H4 (cell line): ENCODE results near the gene CENPP. TPM values are rescaled to one million over a fixed set of nuclear protein-coding genes. Genes with fewer than 3 reads are reported as not detected.
A peak's percentile ranks its signal among the peaks of the same experiment; 100 is the strongest.
"Not testable (repeated sequence)": the region's sequence is repeated elsewhere in the genome, so short reads cannot be mapped to it uniquely, and the experiment has no call there.

Source experiments
- DNase-seq: peaks from one replicate; pipeline ENCODE4 v3.0.0-alpha.2; 2015; ENCODE audit warnings: low spot score
- total RNA-seq: library from RNA; depleted of rRNA; stranded (reverse); fragments of >200 nt; shearing (Covaris generic); gene quantifications from 2 replicates; pipeline ENCODE4 v1.2.3, GENCODE V29; 2014

Gene CENPP
- total RNA-seq, 1 experiment from 2014 or later: 9.6 TPM

DNA sequence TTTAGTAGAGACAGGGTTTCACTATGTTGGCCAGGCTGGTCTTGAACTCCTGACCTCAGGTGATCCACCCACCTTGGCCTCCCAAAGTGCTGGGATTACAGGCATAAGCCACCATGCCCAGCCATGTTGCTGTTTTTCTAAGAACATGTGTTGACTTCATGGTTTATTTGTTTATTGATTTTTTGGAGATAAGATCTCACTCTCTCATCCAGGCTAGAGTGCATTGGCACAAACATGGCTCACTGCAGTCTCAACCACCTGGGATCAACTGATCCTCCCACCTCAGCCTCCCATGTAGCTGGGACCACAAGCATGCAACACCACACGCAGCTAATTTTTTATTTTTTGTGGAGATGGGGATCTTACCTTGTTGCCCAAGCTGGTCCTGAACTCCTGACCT is 269.3 kb downstream of the CENPP start:
- DNase-seq: not testable (repeated sequence)

DNA sequence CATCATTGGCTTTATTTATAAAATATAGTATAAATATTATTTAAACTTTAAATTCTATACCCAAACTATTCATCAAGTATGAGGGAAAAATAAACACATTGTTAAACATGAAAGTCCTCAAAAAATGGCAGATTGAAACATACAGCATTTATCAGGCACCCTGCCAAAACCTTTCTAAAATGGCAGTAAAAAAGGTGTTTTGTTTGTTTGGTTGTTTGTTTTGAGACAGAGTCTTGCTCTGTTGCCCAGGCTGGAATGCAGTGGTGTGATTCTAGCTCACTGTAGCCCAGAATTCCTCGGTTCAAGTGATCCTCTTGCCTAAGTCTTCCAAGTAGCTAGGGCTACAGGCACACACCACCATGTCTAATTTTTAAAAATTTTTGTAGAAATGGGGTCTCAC is 270.2 kb downstream of the CENPP start:
- DNase-seq: no peak

DNA sequence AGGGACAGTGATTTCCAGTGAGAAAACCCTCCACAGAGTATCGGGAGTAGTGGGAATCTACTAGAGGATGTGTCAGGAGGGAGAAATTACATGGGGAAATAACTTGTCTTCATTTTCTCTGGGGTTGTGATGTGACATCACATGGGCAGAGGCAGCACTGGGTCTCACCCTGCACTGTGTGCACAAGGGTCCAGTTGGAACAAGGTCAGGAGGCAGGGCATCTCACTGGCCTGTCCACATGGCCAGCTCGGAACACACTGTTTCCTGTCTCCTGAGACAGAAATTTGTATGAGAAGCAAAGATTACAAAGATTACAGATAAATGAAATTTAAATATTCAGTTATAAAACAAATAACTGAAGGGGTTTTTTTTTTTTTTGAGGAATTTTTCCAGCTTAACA is 272.6 kb downstream of the CENPP start:
- no peak for DNase-seq

DNA sequence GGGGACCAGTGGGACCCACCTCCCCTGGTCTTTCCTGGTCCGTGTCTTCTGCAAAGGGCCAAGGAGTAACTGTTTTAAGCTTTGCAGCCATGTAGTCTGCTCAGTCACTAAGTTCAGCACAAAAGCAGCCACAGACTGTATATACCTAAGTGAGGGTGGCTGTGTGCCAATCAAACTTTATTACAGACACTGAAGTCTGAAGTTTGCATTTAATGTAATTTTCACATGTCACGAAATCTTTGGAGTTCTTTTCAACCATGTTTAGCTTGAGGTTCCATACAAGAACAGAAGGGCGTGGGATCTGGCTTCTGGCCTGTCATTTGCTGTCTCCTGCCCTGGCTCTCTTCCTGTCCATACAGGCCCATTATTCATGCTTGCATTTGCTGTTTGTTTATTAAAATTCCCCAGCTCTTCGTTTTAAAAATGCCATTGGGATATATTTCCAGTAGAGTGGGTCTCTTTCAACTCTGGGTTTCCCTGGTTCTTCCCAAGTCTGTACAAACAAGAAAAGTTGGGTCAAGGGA is 274.2 kb downstream of the CENPP start:
- no peak for DNase-seq

DNA sequence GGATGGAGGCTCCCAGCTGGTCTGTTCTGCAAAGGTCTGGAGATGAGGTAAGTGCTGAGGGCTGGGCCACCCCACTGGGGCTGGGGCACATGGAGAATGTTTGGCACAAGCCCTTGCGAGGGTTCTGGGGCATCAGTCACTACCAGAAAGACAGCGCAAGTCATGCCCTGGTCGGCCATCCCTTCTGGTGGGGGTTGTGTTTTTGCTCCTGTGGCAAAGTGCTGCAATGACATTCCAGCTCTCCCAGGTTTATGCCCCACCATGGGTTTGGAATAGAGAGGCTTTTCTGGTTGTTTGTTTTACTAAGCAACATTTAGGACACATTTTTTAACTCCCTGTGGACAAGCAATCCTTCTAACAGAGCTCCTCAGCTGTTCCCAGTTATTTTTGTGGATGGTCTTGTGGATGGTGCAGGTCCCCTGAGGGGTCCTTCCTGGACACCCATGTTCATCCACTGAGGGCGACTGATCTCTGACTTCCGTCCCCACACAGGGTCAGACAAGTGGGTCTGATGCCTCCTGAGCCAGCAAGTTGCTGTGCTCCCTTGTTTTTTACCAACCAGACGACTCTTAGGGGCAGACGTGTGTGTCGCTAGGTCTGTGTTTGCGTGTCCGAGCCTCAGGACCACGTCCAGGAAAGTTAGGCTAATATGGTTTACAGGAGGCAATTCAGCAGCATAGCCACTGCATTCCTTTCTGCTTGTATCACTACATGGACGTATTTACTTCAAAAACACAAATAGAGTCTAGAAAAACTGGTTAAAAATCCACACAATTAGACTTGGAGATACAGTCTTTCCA is 274.9 kb downstream of the CENPP start:
- peak; percentile 76 for DNase-seq

DNA sequence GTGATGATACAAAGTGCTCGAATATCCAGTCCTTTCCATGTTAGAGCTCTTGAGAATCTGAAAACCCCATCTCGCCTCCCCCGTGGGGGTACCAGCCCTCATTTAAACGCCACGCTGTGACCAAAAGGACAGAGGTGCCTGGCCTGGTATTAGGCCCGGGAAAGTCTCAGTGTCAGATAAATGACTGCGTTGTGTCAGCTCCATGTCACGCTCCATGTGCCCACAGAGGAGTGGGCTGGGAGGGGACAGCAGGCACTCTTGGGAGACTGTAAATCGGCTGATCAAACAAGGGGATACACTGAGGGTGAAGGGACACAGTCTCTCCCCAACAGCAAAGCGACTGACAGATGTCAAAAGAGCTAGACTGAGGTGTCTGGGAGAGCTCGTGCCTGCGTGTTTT is 275.7 kb downstream of the CENPP start:
- DNase-seq: no peak

DNA sequence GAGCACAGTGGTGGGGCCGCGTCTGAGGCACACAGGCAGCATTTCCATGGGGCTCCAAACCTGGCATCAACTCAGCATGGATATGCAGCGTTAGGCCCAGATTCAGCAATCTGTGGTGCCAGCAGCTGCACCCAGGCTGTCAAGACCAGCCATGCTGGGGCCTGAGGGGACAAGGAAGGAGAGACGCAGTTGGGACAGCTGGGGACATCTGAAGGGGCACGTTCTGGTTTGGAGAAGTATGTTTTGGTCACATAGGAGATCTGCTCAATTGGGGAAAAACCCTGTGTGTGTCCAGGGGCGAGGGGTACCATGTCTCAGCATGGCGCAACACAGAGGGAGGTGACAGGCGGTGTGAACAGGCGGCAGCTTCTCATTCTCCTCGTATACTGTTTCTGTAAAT is 276.7 kb downstream of the CENPP start:
- DNase-seq: no peak

DNA sequence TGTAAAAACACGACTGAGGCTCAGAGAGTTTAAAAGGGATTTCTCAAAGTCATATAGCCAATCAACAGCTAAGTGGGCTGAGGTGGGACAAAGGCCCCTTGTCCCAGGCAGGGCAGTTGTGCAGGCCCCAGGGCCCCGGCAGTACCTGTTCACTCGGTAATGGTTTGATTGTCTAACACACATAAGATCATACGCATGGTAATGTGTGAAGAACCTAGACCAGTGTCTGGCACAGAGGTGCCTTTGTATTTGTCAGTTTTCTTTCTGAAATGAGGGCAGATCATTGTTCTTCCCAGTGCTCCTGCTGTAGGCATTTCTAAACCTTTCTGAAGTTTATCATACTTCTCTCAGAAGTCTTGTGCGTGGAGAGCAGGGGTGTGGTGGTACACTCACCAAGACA is 277.3 kb downstream of the CENPP start:
- DNase-seq: no peak

DNA sequence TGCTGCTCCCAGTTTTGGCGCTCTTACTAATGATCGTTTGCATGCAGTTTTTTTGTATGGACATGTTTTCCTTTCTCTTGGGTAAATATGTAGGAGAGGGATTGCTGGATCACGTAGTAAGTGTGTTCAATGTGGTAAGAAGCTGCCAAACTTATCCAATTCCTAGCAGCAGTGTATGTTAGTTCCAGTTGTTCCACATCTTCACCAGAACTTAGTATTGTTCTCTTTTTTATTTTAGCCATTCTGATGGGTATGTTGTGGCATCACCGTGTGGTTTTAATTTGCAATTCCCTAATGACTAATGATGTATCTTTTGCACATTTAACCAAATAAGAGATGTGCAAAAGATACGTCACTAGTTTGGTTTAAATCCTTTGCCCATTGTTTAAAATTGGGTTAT is 278.2 kb downstream of the CENPP start:
- no peak for DNase-seq

DNA sequence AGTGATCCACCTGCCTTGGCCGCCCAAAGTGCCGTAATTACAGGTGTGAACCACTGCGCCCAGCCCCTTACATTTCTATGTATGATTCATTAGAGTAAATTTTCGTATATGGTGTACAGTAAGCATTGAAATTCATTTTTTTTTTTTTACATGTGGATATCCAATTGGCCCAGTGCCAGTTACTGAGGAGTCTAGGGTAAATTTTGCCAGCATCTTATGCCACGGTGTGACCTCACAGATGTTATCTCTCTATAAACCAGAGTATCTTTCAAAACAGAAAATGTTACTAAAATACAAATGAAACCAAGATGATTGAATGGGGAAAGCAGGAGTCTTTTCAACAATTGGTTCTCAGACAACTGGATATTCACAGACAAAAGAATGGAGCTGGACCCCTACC is 279.5 kb downstream of the CENPP start:
- no peak for DNase-seq

DNA sequence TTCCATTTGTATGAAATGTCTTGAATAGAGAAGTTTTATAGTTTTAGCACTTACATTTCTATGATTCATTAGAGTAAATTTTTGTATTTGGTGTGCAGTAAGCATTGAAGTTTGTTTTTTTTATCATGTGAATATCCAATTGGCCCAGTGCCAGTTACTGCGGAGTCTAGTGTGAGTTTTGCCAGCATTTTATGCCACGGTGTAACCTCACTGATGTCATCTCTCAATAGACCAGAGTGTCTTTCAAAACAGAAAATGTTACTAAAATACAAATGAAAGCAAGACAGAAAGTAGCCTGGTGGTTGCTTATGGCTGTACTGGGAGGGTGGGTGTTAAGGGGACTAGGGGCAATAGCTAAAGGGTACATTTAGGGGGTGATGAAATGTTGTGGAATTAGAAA is 281.3 kb downstream of the CENPP start:
- DNase-seq: no peak

DNA sequence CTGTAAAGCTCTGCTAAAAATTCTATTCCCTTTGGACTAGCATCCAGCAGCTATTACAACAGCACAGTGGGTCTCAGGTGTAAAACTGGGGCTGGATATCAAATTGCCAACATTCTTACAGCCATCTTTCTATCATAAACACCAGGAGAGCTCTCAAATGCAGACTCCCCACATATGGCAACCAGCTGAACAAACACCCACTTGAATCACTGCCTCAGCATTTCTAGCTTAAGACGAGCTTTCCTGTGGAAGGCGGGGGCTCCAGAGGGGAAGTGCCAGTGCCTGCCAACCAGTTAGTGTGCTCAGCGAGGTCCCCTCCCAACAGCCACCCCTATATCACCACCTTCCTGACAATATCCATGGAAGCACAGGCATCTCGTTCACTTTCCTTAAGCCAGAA is 282.0 kb downstream of the CENPP start:
- DNase-seq: no peak

DNA sequence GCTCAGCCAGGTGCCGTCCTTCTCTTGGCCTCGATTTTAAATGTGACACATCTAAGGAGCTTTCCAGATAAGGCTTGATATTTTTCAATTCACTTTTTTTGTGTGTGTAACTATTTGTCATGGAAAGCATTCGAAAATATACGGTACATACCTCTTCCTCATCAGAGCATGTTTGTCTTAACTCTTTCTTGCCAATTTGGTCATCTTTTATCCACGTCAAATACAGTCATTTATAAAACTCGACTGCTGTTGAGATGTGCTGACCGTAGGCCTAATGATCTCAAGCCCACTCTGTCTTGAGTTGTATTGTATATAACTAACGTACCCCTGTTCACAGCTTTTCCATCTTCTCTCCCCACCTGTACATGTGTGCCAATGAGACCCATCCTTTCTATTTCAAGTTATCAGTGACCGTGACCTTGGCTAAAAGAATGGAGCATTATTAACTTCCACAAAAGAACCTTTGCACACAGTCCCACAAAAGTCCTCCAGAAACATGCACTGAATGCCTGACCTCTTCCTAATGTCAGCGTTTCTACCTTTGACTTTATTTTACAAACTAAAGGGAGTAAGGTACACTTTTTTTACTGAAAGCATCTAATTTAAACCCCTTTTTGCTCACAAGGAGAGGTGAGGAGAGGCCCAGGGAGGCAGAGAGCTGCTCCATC is 282.6 kb downstream of the CENPP start:
- DNase-seq: no peak

DNA sequence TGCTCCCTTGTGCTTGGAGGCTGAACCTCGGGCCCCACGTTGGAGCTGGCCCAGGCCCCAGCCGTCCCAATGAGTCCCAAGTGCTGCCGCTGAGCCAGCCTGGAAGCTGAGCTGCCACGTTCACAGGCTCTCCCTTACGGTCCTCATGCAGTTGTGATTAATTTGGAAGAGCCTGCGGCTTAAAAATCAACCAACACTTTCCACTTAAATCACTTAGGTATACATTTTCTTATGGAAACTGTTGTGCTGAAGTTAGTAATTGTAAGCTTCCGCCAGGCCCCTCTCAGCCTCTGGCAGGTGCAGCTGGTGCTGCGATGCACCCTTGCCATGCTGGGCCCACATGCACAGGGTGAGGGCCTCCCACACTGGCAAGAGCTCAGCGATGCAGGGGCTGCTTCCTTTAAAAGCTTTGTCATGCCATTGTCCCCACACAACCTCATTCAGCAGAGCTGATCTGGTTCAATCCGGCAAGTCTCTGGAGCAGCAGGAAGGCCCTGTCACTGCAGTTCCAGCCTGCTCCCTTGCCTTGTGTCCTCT is 283.2 kb downstream of the CENPP start:
- no peak for DNase-seq

DNA sequence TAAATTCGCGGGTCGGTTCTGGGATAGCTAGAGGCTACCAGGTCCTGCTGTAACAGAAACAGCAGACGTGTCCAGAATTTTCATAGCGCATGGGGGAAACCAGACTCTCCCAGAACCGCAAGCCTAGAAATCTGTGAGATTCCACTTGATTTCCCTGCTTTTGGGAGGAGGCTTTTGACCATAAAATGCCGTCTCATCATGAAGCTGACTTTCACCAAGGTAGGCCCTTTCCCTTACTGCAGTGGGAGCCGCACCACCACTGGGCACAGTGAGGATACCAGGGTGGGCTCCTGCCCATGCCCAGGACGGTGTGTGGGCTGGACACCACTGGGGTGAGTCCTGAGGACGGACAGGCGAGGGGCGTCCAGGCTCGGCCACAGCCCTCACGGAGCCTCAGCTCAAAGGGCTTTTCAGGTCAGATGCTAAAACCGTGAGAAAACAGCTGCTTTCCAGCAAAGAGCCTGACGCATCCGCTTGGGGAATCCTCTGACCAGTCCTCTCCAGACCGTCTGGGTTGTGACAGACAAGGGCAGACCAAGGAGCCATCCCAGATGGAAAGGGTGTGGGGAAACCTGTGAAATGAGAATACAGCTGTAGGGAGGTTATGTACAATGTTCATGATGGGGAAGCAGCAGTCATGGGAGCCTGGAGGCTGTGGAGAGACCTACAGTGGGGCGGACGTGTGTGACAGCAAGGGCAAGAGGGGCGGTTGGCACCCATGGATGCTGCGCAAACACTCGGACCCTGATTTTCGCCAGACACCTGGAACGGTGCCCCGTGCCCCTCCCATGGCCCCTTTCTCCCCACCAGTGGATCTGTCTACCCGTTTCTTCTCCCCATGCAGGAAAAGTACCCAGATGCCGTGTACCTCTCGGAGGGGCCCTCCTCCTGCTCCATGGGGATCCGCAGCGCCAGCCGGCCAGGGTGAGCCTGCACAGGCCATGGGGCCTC is 285.0 kb downstream of the CENPP start:
- DNase-seq: no peak

DNA sequence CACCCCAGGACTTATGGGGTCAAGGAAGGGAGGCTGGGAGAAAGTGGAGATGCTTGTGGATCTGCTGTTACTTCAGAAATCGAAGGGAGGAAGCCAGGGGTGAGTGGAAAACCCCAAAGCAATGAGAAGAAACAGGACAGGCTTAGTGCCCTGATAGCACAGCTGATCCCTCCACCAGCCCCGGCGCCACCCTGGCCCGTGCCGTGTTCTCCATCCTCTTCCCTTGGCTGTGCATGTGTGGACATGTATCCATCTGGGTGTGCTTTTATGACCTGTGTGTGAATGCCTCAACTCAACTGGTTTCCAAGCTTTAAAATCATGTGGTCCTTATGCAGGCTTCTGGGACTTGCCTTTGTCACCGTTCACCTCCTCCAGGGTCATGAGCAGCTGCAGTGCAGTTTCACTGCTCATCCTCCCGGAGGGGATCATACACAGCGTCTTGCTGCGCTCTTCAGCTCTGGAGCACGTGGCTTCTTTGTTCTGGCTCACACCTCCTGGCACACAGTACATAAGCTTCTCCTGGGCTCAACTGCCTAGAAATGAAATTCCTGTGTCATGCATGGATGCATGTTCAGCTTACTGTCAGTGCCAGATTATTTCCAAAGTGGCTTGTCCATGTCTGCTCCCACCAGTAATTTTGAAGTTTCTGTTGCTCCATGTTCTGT is 286.0 kb downstream of the CENPP start:
- DNase-seq: no peak

DNA sequence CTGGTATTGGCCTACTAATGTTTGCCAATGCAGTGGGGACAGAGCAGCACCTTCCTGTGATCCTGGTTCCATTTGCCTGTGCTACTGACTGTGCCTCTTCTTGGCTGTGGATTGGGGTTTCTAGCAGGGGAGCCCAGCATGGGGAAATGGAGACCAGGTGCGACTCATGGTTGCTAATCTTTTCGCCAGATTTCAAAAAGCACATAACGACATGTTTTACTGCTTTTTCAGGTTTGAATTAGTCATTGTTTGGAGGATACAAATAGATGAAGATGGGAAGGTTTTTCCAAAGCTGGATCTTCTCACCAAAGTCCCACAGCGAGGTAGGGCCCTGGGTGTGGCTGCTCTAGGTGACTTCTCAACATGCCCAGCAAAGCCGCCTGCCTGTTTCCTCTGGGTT is 286.5 kb downstream of the CENPP start:
- no peak for DNase-seq

DNA sequence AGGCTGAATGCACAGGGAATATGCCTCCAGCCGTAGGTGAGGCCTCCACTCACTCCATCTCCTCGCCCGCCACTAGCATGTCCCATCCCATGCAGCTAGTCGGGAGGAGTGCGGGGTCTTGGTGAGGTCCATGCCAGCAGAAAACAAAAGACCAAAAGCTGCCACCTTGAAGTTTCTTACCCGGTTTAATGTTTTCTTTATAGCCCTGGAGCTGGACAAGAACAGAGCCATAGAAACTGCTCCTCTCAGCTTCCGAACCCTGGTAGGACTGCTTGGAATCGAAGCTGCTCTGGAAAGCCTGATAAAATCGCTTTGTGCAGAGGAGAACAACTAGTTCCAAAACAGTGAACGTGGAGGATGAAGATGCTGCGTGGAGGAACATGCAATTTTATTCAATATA is 287.1 kb downstream of the CENPP start:
- DNase-seq: no peak

DNA sequence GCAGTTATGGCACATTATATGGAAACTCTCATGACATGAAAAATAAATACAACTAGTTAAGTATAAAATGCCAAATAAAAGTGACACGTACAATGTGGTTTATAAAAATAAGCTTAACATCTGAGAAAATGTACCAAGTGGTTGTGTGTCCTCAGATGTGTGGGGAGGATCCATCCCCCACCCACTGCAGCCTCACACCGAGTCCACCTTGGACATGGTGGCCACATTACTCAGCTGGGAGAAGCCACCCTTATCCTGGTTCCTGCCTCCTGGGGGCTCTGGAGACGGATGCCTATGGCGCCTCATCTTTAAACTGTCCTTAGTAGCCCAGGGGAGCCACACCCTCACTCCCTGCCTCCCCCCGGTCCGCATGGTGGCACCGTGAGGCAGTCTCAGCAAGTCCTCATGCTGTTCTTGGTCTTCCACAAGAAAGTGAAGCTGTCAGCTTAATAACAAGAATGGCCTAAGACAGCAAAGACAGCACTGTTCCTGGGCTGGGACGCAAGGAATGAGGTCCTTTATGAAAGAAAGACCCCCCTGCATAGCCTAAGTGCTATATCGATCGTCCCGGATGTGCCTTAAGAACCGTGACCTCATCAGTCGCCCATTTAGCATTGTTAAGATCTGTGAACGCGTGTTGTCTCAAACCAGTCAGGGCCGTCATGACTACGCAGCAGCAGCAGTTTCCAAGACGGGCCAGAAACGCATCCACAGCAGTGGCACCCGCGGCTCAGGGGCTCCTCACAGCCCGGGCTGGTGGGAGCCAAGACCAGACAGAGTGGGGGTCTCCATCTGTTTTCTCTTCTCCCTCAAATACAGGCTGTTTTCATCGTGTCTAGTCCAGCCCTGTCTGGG is 287.7 kb downstream of the CENPP start:
- no peak for DNase-seq

DNA sequence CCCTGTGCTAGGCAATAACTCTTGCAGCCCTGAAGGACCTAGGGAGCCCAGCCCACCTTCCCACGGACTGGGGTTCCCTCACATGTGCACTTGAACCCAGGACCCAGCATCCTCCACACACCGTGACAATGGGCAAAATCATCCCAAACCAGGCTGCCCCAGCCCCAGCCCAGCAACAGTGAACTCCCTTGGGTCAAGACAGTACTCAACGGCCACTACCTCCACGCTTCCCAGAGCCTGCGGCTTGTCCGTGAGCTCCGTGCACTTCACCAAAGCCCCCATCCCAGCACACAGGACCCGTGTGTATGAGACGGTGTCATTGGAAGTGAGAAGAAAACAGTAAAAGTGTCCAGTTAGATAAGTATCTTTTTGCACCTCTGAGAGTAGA is 288.4 kb downstream of the CENPP start:
- DNase-seq: no peak
